Measurements from ENCODE around the gene OTOP2. TPM values are rescaled to one million over a fixed set of nuclear protein-coding genes. Genes with fewer than 3 reads are reported as not detected.

OTOP2 gene
- total and polyA plus RNA-seq, 9 of the 15 experiments (the other 6 are each of a cell fraction or from before 2014, with no cell fraction given): 0.04 to 0.36 (median 0.14) TPM; not detected in 1

- TF ChIP-seq CBX8 (IDR thresholded peaks at IDR 0.05; ENCODE audit: borderline replicate concordance, extremely low read depth, low read depth, low read length, poor library complexity, severe bottlenecking): no peak
- TF ChIP-seq EWSR1 (IDR thresholded peaks at IDR 0.05; ENCODE audit: borderline replicate concordance, low read depth, partially characterized antibody): no peak
- TF ChIP-seq VEZF1 (CRISPR knock-in tag; IDR thresholded peaks at IDR 0.05): peak; percentile 56; the same call in 1 of the 2 replicates
- no peak for TF ChIP-seq CREB1 (IDR thresholded peaks at IDR 0.05)
- 0 out of 2 replicates have a peak, but pooled peaks have one; percentile 5 for TF ChIP-seq CREB1 (CRISPR knock-in tag; IDR thresholded peaks at IDR 0.05)
- TF ChIP-seq GATAD2B (IDR thresholded peaks at IDR 0.05; ENCODE audit: borderline replicate concordance): no peak
- 0 out of 2 replicates have a peak, but pooled peaks have one; percentile 43 for TF ChIP-seq ZFX (CRISPR knock-in tag; IDR thresholded peaks at IDR 0.05)
- TF ChIP-seq ZC3H8 (IDR thresholded peaks at IDR 0.05): no peak
- no peak for TF ChIP-seq CREB5 (CRISPR knock-in tag; IDR thresholded peaks at IDR 0.05)
- no peak for TF ChIP-seq UBTF (IDR thresholded peaks at IDR 0.05; ENCODE audit: borderline replicate concordance in 1 of 2, low read depth in 2 of 2, low read length in 2 of 2)
- TF ChIP-seq NR0B1 (IDR thresholded peaks at IDR 0.05; ENCODE audit: partially characterized antibody): no peak
- TF ChIP-seq NFE2L1 (tag; IDR thresholded peaks at IDR 0.05; ENCODE audit: borderline replicate concordance, low read depth): no peak
- peak; percentile 59 for TF ChIP-seq POLR2G (IDR thresholded peaks at IDR 0.05; ENCODE audit: low read depth, low read length)
- no peak for TF ChIP-seq NR4A1 (CRISPR knock-in tag; IDR thresholded peaks at IDR 0.05)
- no peak for TF ChIP-seq NR4A1 (tag; IDR thresholded peaks at IDR 0.05)
- TF ChIP-seq ZBTB7A (IDR thresholded peaks at IDR 0.05; ENCODE audit: borderline replicate concordance, control insufficient read depth, low read depth, low read length): peak; percentile 79; the same call in 1 of the 2 replicates
- TF ChIP-seq SLC30A9 (CRISPR knock-in tag; IDR thresholded peaks at IDR 0.05): no peak
- TF ChIP-seq RBFOX2 (IDR thresholded peaks at IDR 0.05; ENCODE audit: low read depth, low read length): peak; percentile 47
Observed at GRCh38 chr17:74972107-74972972, 48.3 kb downstream of the OTOP2 start, which contains the start of gene HID1 (continued).
